ENCODE results near the gene PIGS. TPM values are rescaled to one million over a fixed set of nuclear protein-coding genes. Genes with fewer than 3 reads are reported as not detected.
"Not testable (repeated sequence)": the region's sequence is repeated elsewhere in the genome, so short reads cannot be mapped to it uniquely, and the experiment has no call there.

Gene PIGS
- total RNA-seq, 1 donor from 2014 or later, result 15.2 TPM

DNA sequence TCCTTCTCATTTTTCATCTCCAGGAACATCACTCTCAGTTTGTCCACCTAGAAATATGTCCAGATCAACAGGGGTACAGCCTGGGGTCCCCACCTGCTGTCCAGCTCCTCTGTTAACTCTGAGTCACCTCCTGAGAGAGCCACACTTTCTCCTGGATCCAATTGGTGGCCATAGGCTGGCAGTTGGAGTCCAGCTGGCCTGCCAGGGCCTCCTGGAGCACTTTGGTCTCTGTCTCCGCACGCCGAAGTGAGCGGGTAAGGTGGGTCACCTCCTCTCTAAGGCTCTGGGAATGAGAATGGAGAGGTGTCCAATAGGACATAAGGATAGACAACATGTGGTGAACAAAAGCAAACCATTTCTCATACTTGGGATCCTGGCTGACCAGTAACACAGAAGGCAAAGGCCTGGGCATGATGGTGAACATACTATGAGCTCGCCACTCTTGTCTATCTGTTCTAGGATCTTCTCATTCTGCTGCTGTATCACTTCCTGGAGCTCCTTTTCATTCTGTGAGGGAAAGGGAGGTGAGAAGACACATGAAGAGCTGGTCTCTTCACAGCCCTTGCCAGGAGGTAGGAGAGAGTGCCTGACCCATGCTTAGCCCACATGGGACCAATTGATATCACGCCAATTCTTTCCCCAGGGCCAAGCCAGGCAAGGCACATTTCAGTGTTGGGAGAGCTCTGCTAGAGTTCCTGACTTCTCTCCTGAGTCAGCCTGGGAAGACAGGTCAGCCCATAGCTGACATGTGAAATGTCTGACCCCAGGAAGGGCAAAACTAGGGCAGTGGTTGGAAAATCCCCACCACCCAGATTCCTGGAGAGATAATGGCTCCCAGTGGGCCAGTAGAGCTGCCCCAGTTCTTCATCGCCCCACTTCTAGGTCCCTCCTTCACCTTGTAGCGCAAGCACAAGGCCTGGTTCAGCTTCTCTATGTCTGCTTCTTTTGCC lies 7.2 kb upstream of the PIGS start:
- Mint-ChIP-seq H3K9me3 (no peaks in the 10 kb centered on the region), H3K27me3 (ENCODE audit: insufficient read depth, low read depth) (peaks cover 9% of the 10 kb centered on the region), H3K4me1 (peaks cover 12% of the 10 kb centered on the region), H3K27ac (no peak overlapping the region), H3K4me3 (no peak overlapping the region), H3K36me3 (peaks cover 23% of the 10 kb centered on the region)
- TF ChIP-seq, protein P1, sequence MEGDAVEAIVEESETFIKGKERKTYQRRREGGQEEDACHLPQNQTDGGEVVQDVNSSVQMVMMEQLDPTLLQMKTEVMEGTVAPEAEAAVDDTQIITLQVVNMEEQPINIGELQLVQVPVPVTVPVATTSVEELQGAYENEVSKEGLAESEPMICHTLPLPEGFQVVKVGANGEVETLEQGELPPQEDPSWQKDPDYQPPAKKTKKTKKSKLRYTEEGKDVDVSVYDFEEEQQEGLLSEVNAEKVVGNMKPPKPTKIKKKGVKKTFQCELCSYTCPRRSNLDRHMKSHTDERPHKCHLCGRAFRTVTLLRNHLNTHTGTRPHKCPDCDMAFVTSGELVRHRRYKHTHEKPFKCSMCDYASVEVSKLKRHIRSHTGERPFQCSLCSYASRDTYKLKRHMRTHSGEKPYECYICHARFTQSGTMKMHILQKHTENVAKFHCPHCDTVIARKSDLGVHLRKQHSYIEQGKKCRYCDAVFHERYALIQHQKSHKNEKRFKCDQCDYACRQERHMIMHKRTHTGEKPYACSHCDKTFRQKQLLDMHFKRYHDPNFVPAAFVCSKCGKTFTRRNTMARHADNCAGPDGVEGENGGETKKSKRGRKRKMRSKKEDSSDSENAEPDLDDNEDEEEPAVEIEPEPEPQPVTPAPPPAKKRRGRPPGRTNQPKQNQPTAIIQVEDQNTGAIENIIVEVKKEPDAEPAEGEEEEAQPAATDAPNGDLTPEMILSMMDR (IDR thresholded peaks at IDR 0.05), result no peak
- TF ChIP-seq EZH2phosphoT487 (IDR thresholded peaks at IDR 0.05), result no peak
- no peak for TF ChIP-seq EZH2 (IDR thresholded peaks at IDR 0.05)
- peaks cover 28% of the 10 kb centered on the region for H3F3A ChIP-seq (ENCODE audit: low read depth)
- H3K4me1 ChIP-seq, result no peaks in the 10 kb centered on the region
- no peaks in the 10 kb centered on the region for H3K9me3 ChIP-seq (ENCODE audit: low read depth)
- H3K79me2 ChIP-seq (ENCODE audit: low read depth), result no peaks in the 10 kb centered on the region
- H2AFZ ChIP-seq (replicated peaks), result no peak overlapping the region
- no peak overlapping the region for H3K4me3 ChIP-seq
- H3K36me3 ChIP-seq, result peaks cover 7% of the 10 kb centered on the region
- no peak for DNase-seq (ENCODE audit: low spot score)
- H3K4me2 ChIP-seq, result no peak overlapping the region
- no peak overlapping the region for H3K27ac ChIP-seq
- peaks cover 11% of the 10 kb centered on the region for H3K27me3 ChIP-seq
- H4K20me1 ChIP-seq (ENCODE audit: low read depth), result peaks cover 22% of the 10 kb centered on the region
- no peak overlapping the region for H3K9ac ChIP-seq

- Histone ChIP-seq H2AFZ (replicated peaks) (no peak overlapping the region), H3K4me1 (no peaks in the 10 kb centered on the region), H3K4me3 (no peak overlapping the region), H4K20me1 (ENCODE audit: low read depth) (peaks cover 18% of the 10 kb centered on the region), H3K4me2 (no peak overlapping the region), H3K27me3 (peaks cover 19% of the 10 kb centered on the region), H3K9me3 (ENCODE audit: low read depth) (no peaks in the 10 kb centered on the region), H3K36me3 (peaks cover 2% of the 10 kb centered on the region), H3K9ac (no peak overlapping the region), H3K79me2 (ENCODE audit: low read depth) (no peaks in the 10 kb centered on the region), H3K27ac (no peak overlapping the region), H3F3A (ENCODE audit: low read depth) (peaks cover 29% of the 10 kb centered on the region)
- peak overlapping the region; percentile 83 for H3K4me3 Mint-ChIP-seq
- TF ChIP-seq EZH2 (IDR thresholded peaks at IDR 0.05), result no peak
- TF ChIP-seq, protein P1 (IDR thresholded peaks at IDR 0.05), result no peak
- TF ChIP-seq EZH2phosphoT487 (IDR thresholded peaks at IDR 0.05), result no peak
- H3K27me3 Mint-ChIP-seq (ENCODE audit: insufficient read depth, low read depth), result peaks cover 13% of the 10 kb centered on the region
- peaks cover 23% of the 10 kb centered on the region for H3K36me3 Mint-ChIP-seq
- no peaks in the 10 kb centered on the region for H3K9me3 Mint-ChIP-seq
- no peak overlapping the region for H3K27ac Mint-ChIP-seq
- no peak for DNase-seq (ENCODE audit: low spot score)
- H3K4me1 Mint-ChIP-seq, result peaks cover 14% of the 10 kb centered on the region
Observed at GRCh38 chr17:28577466-28577824, 6.1 kb upstream of the PIGS start.

DNA sequence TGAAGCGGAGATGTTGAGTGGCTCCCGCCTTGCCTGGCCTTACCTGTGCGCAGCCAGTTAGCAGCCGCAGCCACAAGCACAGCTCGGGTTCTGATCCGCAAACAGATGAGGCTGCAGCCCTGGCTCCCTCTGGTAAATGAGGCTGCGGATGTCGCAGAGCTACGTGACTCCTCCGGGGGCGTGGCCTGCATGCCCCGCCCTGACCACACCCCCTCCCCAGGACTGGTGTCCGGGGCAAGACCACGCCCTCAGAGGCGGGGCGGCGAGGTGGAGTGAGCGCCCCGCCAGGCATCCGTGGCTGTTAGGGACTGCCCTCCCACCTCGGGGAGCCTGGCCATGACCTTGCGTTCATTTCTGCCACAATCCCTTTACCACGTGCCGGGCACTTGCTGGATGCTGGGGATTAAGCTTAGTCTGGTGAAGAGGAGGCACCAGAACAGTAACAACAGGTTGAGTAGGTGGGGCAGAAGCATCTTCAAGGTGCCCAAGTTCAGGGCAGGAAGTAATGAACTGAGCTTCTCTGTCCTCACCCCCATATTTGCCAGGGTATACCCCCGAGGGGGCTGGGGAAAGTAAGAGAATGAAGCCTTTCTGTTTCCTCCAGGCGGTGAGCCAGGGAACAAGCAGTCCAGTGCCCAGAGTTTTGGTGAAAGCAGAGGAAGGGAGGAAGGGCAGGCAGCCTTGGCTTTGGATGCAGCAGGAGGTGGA lies 5.6 kb upstream of the PIGS start, which contains the start of gene ALDOC:
Gene ALDOC (minus strand): TSS at position 138 of the 708 bp plus-strand sequence. CDS start 1,363 bp downstream, outside the sequence.
- TF ChIP-seq EZH2phosphoT487 (IDR thresholded peaks at IDR 0.05), result no peak
- Histone ChIP-seq H3K4me3 (peak within 1 kb of the TSS; percentile 40), H3K4me1 (no peaks in the 10 kb centered on the region), H3K9ac (no peak within 1 kb of the TSS), H2AFZ (replicated peaks) (no peak within 1 kb of the TSS), H3K4me2 (peak within 1 kb of the TSS; percentile 56), H3F3A (ENCODE audit: low read depth) (peaks cover 34% of the 10 kb centered on the region), H3K27me3 (peaks cover 24% of the 10 kb centered on the region), H3K9me3 (ENCODE audit: low read depth) (no peaks in the 10 kb centered on the region), H4K20me1 (ENCODE audit: low read depth) (peaks cover 18% of the 10 kb centered on the region), H3K27ac (no peak within 1 kb of the TSS), H3K79me2 (ENCODE audit: low read depth) (no peaks in the 10 kb centered on the region), H3K36me3 (no peaks in the 10 kb centered on the region)
- peak within 1 kb of the TSS; percentile 83 for H3K4me3 Mint-ChIP-seq
- DNase-seq (ENCODE audit: low spot score), result peak; percentile 97
- H3K4me1 Mint-ChIP-seq, result peaks cover 18% of the 10 kb centered on the region
- H3K9me3 Mint-ChIP-seq, result no peaks in the 10 kb centered on the region
- H3K36me3 Mint-ChIP-seq, result peaks cover 23% of the 10 kb centered on the region
- H3K27ac Mint-ChIP-seq, result peak within 1 kb of the TSS; percentile 7
- peaks cover 13% of the 10 kb centered on the region for H3K27me3 Mint-ChIP-seq (ENCODE audit: insufficient read depth, low read depth)

DNA sequence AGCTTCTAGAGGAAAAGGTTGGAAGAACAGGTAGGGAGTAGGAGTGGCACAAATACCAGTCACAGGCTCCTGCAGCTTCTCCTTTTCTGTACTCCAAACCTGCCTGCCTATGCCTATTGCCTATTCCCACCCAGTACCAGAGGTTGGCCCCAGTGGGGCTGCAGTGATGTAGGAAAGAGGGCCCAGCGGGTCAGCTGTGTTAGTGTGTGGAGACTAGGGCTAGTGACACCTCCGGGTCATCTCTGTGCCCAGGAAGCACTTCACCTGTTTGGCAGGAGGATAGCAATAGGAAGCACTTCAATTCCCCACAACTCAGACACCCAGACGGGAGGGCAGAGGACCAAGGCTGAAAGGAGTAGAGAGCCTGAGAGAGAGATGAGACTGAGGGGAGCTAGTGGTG lies 4.7 kb upstream of the PIGS start:
- H4K20me1 ChIP-seq (ENCODE audit: low read depth), result peaks cover 18% of the 10 kb centered on the region
- H3K27ac ChIP-seq; H3K9me3 ChIP-seq (ENCODE audit: low read depth); H2AFZ ChIP-seq (replicated peaks); H3K9ac ChIP-seq; H3K9me3 Mint-ChIP-seq; DNase-seq (ENCODE audit: low spot score); H3K79me2 ChIP-seq (ENCODE audit: low read depth); H3K36me3 ChIP-seq; H3K4me1 ChIP-seq: not testable (repeated sequence)
- Mint-ChIP-seq H3K4me1 (peaks cover 21% of the 10 kb centered on the region), H3K27ac (peak overlapping the region; percentile 7), H3K27me3 (ENCODE audit: insufficient read depth, low read depth) (peaks cover 13% of the 10 kb centered on the region), H3K36me3 (peaks cover 23% of the 10 kb centered on the region), H3K4me3 (peak overlapping the region; percentile 83)
- H3F3A ChIP-seq (ENCODE audit: low read depth), result peaks cover 38% of the 10 kb centered on the region
- peaks cover 28% of the 10 kb centered on the region for H3K27me3 ChIP-seq
- H3K4me3 ChIP-seq, result peak overlapping the region; percentile 40
- H3K4me2 ChIP-seq, result peak overlapping the region; percentile 33
